DMS153 treated with DMSO at 0.1 percent for 48 hours (cell line): ENCODE results near the gene SHANK3.
A peak's percentile ranks its signal among the peaks of the same experiment; 100 is the strongest.
"Not testable (repeated sequence)": the region's sequence is repeated elsewhere in the genome, so short reads cannot be mapped to it uniquely, and the experiment has no call there.

ENCODE experiments used
- DNase-seq: peaks from one replicate; lab custom pipeline; 2025; ENCODE audit not compliant: unreplicated experiment; lab: John Stamatoyannopoulos, UW

SHANK3 gene

GRCh38 chr22:50672471-50673230 lies at the start of gene SHANK3:
Gene SHANK3 (plus strand): TSS chr22:50672823.
- no peak for DNase-seq

GRCh38 chr22:50624347-50625130 lies 48.1 kb upstream of the SHANK3 start:
- no peak for DNase-seq

GRCh38 chr22:50625131-50625567 lies 47.5 kb upstream of the SHANK3 start:
- no peak for DNase-seq

GRCh38 chr22:50625568-50626313 lies 46.9 kb upstream of the SHANK3 start:
- no peak for DNase-seq

GRCh38 chr22:50626314-50626849 lies 46.2 kb upstream of the SHANK3 start:
- DNase-seq, result no peak

- DNase-seq, result no peak
Measured at GRCh38 chr22:50626850-50627641, 45.6 kb upstream of the SHANK3 start.

GRCh38 chr22:50627642-50628542 lies 44.7 kb upstream of the SHANK3 start, which contains the start of gene ARSA:
Gene ARSA (minus strand): TSS chr22:50628152. CDS start chr22:50627779, 373 bp downstream.
- DNase-seq, result peak; percentile 20

GRCh38 chr22:50628543-50629134 lies 44.0 kb upstream of the SHANK3 start:
- no peak for DNase-seq

GRCh38 chr22:50630376-50630775 lies 42.2 kb upstream of the SHANK3 start:
- DNase-seq, result no peak

- DNase-seq, result no peak
Measured at GRCh38 chr22:50633086-50633485, 39.5 kb upstream of the SHANK3 start.

- DNase-seq, result no peak
Measured at GRCh38 chr22:50633771-50634170, 38.9 kb upstream of the SHANK3 start.

GRCh38 chr22:50635591-50635990 lies 37.0 kb upstream of the SHANK3 start:
- DNase-seq, result no peak

- not testable (repeated sequence) for DNase-seq
Measured at GRCh38 chr22:50640296-50640695, 32.3 kb upstream of the SHANK3 start.

- DNase-seq, result no peak
Measured at GRCh38 chr22:50640857-50641647, 31.6 kb upstream of the SHANK3 start.

- DNase-seq, result no peak
Measured at GRCh38 chr22:50641696-50642607, 30.7 kb upstream of the SHANK3 start.

GRCh38 chr22:50643021-50643820 lies 29.4 kb upstream of the SHANK3 start:
- not testable (repeated sequence) for DNase-seq
